Kidney (tissue), 14 donors: ENCODE measurements around the gene OPRD1. TPM values are rescaled to one million over a fixed set of nuclear protein-coding genes. Genes with fewer than 3 reads are reported as not detected.

Experiments used
- DNase-seq, 5 donors: peaks; one replicate each; pipeline ENCODE4 v3.0.0-alpha.2; 2013 to 2020
- FAIRE-seq: peaks from 2 replicates; lab custom pipeline; 2012; peaks lifted over from hg19 to GRCh38; lab: Jason Lieb, UNC
- H3K27ac ChIP-seq, 2 donors: one replicate each; pipeline ENCODE4 v1.7.0; 2013; ENCODE audit warnings: low read depth in 2 of 2, low read length in 2 of 2, inconsistent platforms in 1 of 2
- H3K27me3 ChIP-seq: one replicate; pipeline ENCODE4 v1.7.1; 2013; ENCODE audit warnings: low read length, inconsistent platforms; ENCODE audit not compliant: control insufficient read depth, insufficient read depth
- H3K36me3 ChIP-seq, 3 donors: one replicate each; pipeline versions ENCODE4 v1.7.0 to v1.7.1; 2013; ENCODE audit warnings: low read length in 3 of 3, control low read depth in 1 of 3, inconsistent platforms in 1 of 3; ENCODE audit not compliant: insufficient read depth in 3 of 3, control insufficient read depth in 2 of 3
- H3K4me1 ChIP-seq, 3 donors: one replicate each; pipeline versions ENCODE4 v1.7.0 to v1.7.1; 2013; ENCODE audit warnings: low read length in 3 of 3, inconsistent platforms in 1 of 3, low read depth in 1 of 3; ENCODE audit not compliant: control insufficient read depth in 2 of 3, insufficient read depth in 2 of 3
- H3K4me3 ChIP-seq, 3 donors: one replicate each; pipeline versions ENCODE4 v1.7.0 to v1.8.1; 2013; ENCODE audit warnings: low read length in 3 of 3, control low read depth in 1 of 3, inconsistent platforms in 1 of 3
- H3K9ac ChIP-seq, 3 donors: one replicate each; pipeline versions ENCODE4 v1.7.0 to v1.7.1; 2013; ENCODE audit warnings: low read length in 3 of 3, control low read depth in 1 of 3, inconsistent platforms in 1 of 3
- H3K9me3 ChIP-seq, 3 donors: one replicate each; pipeline versions ENCODE4 v1.7.0 to v1.7.1; 2013; ENCODE audit warnings: low read length in 3 of 3, control low read depth in 1 of 3, inconsistent platforms in 1 of 3; ENCODE audit not compliant: control insufficient read depth in 2 of 3, insufficient read depth in 1 of 3
- CTCF ChIP-seq: IDR thresholded peaks from 3 replicates; pipeline ENCODE4 v1.5.1; 2012; ENCODE audit warnings: mild to moderate bottlenecking, moderate library complexity, borderline replicate concordance; ENCODE audit not compliant: insufficient read depth; ENCODE audit errors: extremely low read depth
- intact Hi-C: fragments of 100-400 bp; cut with DNase I; formaldehyde crosslinking; loops from one replicate; pipeline ENCODE4 v1.11.1; 2022
- polyA plus RNA-seq: library from polyadenylated mRNA; stranded (reverse); fragments of 350-450 nt; fragmentation: Illumina TruSeq; extraction: RNeasy Lipid Tissue Mini Kit (QIAGEN cat#74804); gene quantifications from one replicate; pipeline ENCODE4 v1.2.3, GENCODE V29; 2014; ENCODE audit warnings: low read depth, low replicate concordance; ENCODE audit not compliant: insufficient read depth
- total RNA-seq: library from RNA; stranded (reverse); fragmentation: NEBNext Ultra II Directional; extraction: Animal tissue kit (Norgen Biotek cat#: 25700); gene quantifications from one replicate; pipeline ENCODE4 v1.2.1, GENCODE V29; 2021
- donor health status: control.
- donor health status: control.
- donor health status: control.
- donor health status: control.
- donor health status: control.
- donor health status: DM: yes; HTN: yes; CAD: no.
- donor health status: Normal renal cell carcinoma (clear cell type).

Gene OPRD1
- total and polyA plus RNA-seq, 2 donors from 2014 or later: not detected

GRCh38 chr1:28885472-28885877 is 73.5 kb downstream of the OPRD1 start:
- H3K9me3 ChIP-seq: no peaks in the 10 kb centered on the region
- H3K27me3 ChIP-seq: no peaks in the 10 kb centered on the region
- no peaks in the 10 kb centered on the region for H3K36me3 ChIP-seq
- FAIRE-seq: no peak
- no peak overlapping the region for H3K9ac ChIP-seq
- H3K4me1 ChIP-seq: peaks cover 0 to 14% (median 6%) of the 10 kb centered on the region in 3 donors
- intact Hi-C loops: no loop called here
- no peak overlapping the region for H3K4me3 ChIP-seq
- DNase-seq: no peak
- peak overlapping the region in 1 of 2 donors; percentile 32 for H3K27ac ChIP-seq
- no peak for TF ChIP-seq CTCF

- Histone ChIP-seq H3K9me3 (no peaks in the 10 kb centered on the region), H3K4me1 (peaks cover 0 to 14% (median 6%) of the 10 kb centered on the region in 3 donors), H3K9ac (peak overlapping the region in 2 of 3 donors; percentile 13 to 87), H3K27ac (peak overlapping the region; percentile 82 to 84), H3K4me3 (peak overlapping the region; percentile 17 to 90 (median 58)), H3K36me3 (no peaks in the 10 kb centered on the region), H3K27me3 (no peaks in the 10 kb centered on the region)
- DNase-seq (no peak), FAIRE-seq (no peak)
- TF ChIP-seq CTCF: no peak
- intact Hi-C loops: no loop called here
These were observed 74.2 kb downstream of the OPRD1 start for GRCh38 chr1:28885977-28886730.

- no peaks in the 10 kb centered on the region for H3K9me3 ChIP-seq
- no peaks in the 10 kb centered on the region for H3K27me3 ChIP-seq
- H3K9ac ChIP-seq: peak overlapping the region; percentile 18 to 87 (median 61)
- H3K4me1 ChIP-seq: peaks cover 0 to 14% (median 6%) of the 10 kb centered on the region in 3 donors
- no peaks in the 10 kb centered on the region for H3K36me3 ChIP-seq
- FAIRE-seq: no peak
- peak overlapping the region; percentile 82 to 84 for H3K27ac ChIP-seq
- intact Hi-C loops: no loop called here
- peak overlapping the region; percentile 57 to 90 (median 58) for H3K4me3 ChIP-seq
- peak; percentile 84 to 94 (median 90) for DNase-seq
- no peak for TF ChIP-seq CTCF
These were observed 74.9 kb downstream of the OPRD1 start for GRCh38 chr1:28886731-28887418.
